Kidney epithelial cell (primary cell): ENCODE data around the gene KRTAP12-2. TPM values are rescaled to one million over a fixed set of nuclear protein-coding genes. Genes with fewer than 3 reads are reported as not detected.

Experiments
- DNase-seq: peaks from one replicate; pipeline ENCODE4 v3.0.0-alpha.2; 2010; ENCODE audit warnings: low read depth
- H3K27me3 ChIP-seq: 2 replicates; pipeline ENCODE4 v1.6.0; 2011; ENCODE audit warnings: low read length; ENCODE audit not compliant: control insufficient read depth, insufficient read depth
- H3K36me3 ChIP-seq: 2 replicates; pipeline ENCODE4 v1.5.1; 2011; ENCODE audit warnings: low read length; ENCODE audit not compliant: control insufficient read depth, insufficient read depth
- H3K4me3 ChIP-seq: 2 replicates; pipeline ENCODE4 v1.5.1; 2011; ENCODE audit warnings: low read depth, mild to moderate bottlenecking, control low read depth, low read length
- CTCF ChIP-seq: IDR thresholded peaks from 2 replicates; pipeline ENCODE4 v1.5.1; 2011; ENCODE audit warnings: mild to moderate bottlenecking, moderate library complexity, low read length, control low read depth, inconsistent platforms; ENCODE audit not compliant: insufficient read depth, poor library complexity, severe bottlenecking
- total RNA-seq: library from RNA; depleted of rRNA; stranded (reverse); fragments of >200 nt; gene quantifications from 2 replicates; pipeline ENCODE4 v1.2.3, GENCODE V29; 2015

KRTAP12-2 gene
- total RNA-seq, 1 donor from 2014 or later: not detected

DNA sequence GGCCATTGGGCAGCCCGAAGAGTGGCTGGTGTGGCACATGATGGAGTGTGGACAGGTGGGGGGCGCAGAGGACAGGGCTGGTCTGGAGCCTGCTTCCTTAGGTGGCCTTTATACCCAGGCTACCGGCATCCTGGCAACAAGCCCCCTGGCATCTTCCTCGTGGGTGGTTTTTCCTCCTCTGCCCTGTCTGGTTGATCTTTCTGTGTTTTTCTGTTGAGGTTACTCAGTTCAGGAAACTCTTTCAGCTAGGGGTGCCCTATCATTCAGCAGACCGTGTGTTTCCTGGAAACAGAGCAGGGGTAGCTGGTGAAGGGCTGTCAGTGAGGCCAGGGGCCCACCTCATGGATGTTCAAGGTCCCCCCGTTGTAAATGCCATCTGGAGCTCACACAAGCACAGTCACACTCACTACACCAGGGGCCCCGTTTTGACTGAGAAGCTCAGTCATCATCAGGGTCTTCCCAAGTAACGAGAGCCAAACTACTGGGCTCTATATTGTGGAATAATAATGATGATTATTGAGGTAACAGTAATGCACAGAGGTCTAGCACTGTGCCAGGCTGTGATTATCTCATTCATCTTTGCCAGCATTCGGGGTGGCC is 12.1 kb downstream of the KRTAP12-2 start, which contains the start of gene KRTAP12-4:
Gene KRTAP12-4, minus strand, starts transcription at position 84 of the 600 bp plus-strand sequence. Its CDS starts 45 bp downstream, at position 39.
- no peak for TF ChIP-seq CTCF
- Histone ChIP-seq H3K27me3 (no peaks in the 10 kb centered on the region), H3K36me3 (no peaks in the 10 kb centered on the region), H3K4me3 (no peak within 1 kb of the TSS)
- DNase-seq: no peak

GRCh38 chr21:44653656-44654575 is 12.8 kb downstream of the KRTAP12-2 start:
- DNase-seq: no peak
- no peaks in the 10 kb centered on the region for H3K36me3 ChIP-seq
- H3K27me3 ChIP-seq: no peaks in the 10 kb centered on the region
- no peak overlapping the region for H3K4me3 ChIP-seq
- no peak for TF ChIP-seq CTCF

DNA sequence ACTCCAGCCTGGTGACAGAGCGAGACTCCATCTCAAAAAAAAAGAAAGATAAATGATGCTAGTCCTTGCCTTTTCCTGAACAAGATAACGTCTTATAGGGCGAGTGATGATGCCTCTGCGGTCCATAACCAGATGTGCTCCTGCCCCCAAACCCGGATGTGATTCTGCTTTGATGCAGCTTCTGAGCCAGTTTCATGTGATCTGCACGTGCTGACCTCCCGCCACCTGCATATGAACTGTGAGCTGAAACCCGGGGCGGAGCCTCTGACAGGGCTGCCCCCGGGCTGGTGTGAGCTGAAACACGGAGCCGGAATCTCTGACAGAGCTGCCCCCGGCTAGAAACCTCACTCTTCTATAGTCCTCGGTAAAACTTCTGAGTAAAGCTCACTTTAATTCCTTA is 13.6 kb downstream of the KRTAP12-2 start:
- DNase-seq: no peak
- Histone ChIP-seq H3K36me3 (no peaks in the 10 kb centered on the region), H3K4me3 (no peak overlapping the region), H3K27me3 (no peaks in the 10 kb centered on the region)
- TF ChIP-seq CTCF: no peak

- TF ChIP-seq CTCF: no peak
- no peak for DNase-seq
- Histone ChIP-seq H3K27me3 (no peaks in the 10 kb centered on the region), H3K36me3 (no peaks in the 10 kb centered on the region), H3K4me3 (no peak overlapping the region)
Measured at GRCh38 chr21:44650973-44651675, 15.6 kb downstream of the KRTAP12-2 start.

DNA sequence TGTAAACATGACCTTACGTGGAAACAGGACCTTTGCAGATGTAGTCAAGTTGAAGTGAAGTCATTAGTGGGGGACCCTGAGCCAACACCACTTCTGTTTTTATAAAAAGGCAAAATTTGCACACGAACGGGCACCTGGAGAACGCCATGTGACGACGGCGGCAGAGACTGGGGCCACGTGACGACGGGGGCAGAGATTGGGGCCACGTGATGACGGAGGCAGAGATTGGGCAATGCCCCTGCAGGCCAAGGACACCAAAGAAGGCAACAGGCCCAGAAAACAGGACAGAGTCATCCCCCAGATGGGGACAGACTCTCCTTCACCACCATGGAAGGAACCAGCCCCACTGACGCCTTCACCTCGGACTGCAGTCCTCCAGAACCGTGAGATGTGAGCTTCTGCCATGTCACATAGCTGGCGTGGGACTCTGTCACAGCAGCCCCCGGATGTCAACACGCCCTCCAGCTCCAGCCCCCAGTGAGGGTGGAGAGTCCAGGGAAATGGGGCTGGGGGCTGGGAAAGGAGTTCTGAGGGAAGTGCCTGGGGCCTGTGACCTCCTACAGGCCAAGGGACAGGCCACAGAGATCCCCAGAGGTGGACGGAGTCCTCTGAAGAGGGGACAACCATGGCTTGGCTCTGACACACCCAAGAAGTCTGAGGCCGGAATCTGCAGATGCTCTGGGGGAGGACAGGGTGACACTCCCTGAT is 16.3 kb downstream of the KRTAP12-2 start:
- DNase-seq: no peak
- Histone ChIP-seq H3K27me3 (no peaks in the 10 kb centered on the region), H3K4me3 (no peak overlapping the region), H3K36me3 (no peaks in the 10 kb centered on the region)
- TF ChIP-seq CTCF: no peak
